ENCODE data around the gene ANKRD23. TPM values are rescaled to one million over a fixed set of nuclear protein-coding genes. Genes with fewer than 3 reads are reported as not detected.

ANKRD23 gene
- total and polyA plus RNA-seq, 2 of the 13 experiments (the other 11 are each of a cell fraction or from before 2014, with no cell fraction given): 1.5 to 1.6 TPM

DNA sequence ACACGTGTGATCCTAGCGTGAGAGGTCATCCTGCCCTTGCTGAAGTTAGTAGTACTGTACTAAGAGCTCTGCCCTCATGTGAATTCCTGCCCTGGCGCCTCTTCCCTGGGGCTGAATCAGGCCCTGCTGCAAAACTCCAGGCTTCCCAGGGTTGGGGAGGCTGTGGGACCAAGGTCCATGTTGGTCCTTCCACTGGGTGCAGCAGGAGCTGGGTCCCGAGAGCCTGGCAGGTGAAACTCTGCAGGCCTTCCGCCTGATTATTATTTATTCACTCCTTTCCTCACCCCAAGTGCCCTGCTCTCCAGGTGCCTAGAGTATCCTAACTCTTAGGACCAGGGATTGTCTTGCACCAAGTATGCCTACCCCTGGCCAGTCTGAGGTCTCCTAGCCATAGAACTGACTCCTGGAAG lies 33.0 kb downstream of the ANKRD23 start (continued):
- TF ChIP-seq ZNF724P (CRISPR knock-in tag; IDR thresholded peaks at IDR 0.05; ENCODE audit: borderline replicate concordance): no peak
- TF ChIP-seq SSRP1 (CRISPR knock-in tag; IDR thresholded peaks at IDR 0.05): no peak
- no peak for TF ChIP-seq NFE2L1 (CRISPR knock-in tag; IDR thresholded peaks at IDR 0.05; ENCODE audit: borderline replicate concordance)
- TF ChIP-seq, protein P1, sequence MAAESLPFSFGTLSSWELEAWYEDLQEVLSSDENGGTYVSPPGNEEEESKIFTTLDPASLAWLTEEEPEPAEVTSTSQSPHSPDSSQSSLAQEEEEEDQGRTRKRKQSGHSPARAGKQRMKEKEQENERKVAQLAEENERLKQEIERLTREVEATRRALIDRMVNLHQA (CRISPR knock-in tag; IDR thresholded peaks at IDR 0.05): no peak
- TF ChIP-seq MTA3 (CRISPR knock-in tag; IDR thresholded peaks at IDR 0.05): no peak
- TF ChIP-seq, protein P2, sequence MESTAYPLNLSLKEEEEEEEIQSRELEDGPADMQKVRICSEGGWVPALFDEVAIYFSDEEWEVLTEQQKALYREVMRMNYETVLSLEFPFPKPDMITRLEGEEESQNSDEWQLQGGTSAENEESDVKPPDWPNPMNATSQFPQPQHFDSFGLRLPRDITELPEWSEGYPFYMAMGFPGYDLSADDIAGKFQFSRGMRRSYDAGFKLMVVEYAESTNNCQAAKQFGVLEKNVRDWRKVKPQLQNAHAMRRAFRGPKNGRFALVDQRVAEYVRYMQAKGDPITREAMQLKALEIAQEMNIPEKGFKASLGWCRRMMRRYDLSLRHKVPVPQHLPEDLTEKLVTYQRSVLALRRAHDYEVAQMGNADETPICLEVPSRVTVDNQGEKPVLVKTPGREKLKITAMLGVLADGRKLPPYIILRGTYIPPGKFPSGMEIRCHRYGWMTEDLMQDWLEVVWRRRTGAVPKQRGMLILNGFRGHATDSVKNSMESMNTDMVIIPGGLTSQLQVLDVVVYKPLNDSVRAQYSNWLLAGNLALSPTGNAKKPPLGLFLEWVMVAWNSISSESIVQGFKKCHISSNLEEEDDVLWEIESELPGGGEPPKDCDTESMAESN (CRISPR knock-in tag; conservative IDR thresholded peaks at IDR 0.05): peak; percentile 84
- TF ChIP-seq ZNF180 (CRISPR knock-in tag; IDR thresholded peaks at IDR 0.05; ENCODE audit: borderline replicate concordance, low read depth): no peak
- TF ChIP-seq, protein P3, sequence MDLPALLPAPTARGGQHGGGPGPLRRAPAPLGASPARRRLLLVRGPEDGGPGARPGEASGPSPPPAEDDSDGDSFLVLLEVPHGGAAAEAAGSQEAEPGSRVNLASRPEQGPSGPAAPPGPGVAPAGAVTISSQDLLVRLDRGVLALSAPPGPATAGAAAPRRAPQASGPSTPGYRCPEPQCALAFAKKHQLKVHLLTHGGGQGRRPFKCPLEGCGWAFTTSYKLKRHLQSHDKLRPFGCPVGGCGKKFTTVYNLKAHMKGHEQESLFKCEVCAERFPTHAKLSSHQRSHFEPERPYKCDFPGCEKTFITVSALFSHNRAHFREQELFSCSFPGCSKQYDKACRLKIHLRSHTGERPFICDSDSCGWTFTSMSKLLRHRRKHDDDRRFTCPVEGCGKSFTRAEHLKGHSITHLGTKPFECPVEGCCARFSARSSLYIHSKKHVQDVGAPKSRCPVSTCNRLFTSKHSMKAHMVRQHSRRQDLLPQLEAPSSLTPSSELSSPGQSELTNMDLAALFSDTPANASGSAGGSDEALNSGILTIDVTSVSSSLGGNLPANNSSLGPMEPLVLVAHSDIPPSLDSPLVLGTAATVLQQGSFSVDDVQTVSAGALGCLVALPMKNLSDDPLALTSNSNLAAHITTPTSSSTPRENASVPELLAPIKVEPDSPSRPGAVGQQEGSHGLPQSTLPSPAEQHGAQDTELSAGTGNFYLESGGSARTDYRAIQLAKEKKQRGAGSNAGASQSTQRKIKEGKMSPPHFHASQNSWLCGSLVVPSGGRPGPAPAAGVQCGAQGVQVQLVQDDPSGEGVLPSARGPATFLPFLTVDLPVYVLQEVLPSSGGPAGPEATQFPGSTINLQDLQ (CRISPR knock-in tag; IDR thresholded peaks at IDR 0.05): no peak
- TF ChIP-seq, protein P4, sequence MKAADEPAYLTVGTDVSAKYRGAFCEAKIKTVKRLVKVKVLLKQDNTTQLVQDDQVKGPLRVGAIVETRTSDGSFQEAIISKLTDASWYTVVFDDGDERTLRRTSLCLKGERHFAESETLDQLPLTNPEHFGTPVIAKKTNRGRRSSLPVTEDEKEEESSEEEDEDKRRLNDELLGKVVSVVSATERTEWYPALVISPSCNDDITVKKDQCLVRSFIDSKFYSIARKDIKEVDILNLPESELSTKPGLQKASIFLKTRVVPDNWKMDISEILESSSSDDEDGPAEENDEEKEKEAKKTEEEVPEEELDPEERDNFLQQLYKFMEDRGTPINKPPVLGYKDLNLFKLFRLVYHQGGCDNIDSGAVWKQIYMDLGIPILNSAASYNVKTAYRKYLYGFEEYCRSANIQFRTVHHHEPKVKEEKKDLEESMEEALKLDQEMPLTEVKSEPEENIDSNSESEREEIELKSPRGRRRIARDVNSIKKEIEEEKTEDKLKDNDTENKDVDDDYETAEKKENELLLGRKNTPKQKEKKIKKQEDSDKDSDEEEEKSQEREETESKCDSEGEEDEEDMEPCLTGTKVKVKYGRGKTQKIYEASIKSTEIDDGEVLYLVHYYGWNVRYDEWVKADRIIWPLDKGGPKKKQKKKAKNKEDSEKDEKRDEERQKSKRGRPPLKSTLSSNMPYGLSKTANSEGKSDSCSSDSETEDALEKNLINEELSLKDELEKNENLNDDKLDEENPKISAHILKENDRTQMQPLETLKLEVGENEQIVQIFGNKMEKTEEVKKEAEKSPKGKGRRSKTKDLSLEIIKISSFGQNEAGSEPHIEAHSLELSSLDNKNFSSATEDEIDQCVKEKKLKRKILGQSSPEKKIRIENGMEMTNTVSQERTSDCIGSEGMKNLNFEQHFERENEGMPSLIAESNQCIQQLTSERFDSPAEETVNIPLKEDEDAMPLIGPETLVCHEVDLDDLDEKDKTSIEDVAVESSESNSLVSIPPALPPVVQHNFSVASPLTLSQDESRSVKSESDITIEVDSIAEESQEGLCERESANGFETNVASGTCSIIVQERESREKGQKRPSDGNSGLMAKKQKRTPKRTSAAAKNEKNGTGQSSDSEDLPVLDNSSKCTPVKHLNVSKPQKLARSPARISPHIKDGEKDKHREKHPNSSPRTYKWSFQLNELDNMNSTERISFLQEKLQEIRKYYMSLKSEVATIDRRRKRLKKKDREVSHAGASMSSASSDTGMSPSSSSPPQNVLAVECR (CRISPR knock-in tag; IDR thresholded peaks at IDR 0.05; ENCODE audit: borderline replicate concordance): peak; percentile 74
- TF ChIP-seq EZH2 (conservative IDR thresholded peaks at IDR 0.05; ENCODE audit: low read depth, low read length): no peak
- TF ChIP-seq ZNF670 (CRISPR knock-in tag; IDR thresholded peaks at IDR 0.05; ENCODE audit: borderline replicate concordance): no peak
- no peak for TF ChIP-seq ETV5 (CRISPR knock-in tag; IDR thresholded peaks at IDR 0.05; ENCODE audit: borderline replicate concordance)
- no peak for TF ChIP-seq SIX1 (CRISPR knock-in tag; IDR thresholded peaks at IDR 0.05; ENCODE audit: borderline replicate concordance)
- TF ChIP-seq GTF3A (CRISPR knock-in tag; conservative IDR thresholded peaks at IDR 0.05): no peak
- TF ChIP-seq, protein P5, sequence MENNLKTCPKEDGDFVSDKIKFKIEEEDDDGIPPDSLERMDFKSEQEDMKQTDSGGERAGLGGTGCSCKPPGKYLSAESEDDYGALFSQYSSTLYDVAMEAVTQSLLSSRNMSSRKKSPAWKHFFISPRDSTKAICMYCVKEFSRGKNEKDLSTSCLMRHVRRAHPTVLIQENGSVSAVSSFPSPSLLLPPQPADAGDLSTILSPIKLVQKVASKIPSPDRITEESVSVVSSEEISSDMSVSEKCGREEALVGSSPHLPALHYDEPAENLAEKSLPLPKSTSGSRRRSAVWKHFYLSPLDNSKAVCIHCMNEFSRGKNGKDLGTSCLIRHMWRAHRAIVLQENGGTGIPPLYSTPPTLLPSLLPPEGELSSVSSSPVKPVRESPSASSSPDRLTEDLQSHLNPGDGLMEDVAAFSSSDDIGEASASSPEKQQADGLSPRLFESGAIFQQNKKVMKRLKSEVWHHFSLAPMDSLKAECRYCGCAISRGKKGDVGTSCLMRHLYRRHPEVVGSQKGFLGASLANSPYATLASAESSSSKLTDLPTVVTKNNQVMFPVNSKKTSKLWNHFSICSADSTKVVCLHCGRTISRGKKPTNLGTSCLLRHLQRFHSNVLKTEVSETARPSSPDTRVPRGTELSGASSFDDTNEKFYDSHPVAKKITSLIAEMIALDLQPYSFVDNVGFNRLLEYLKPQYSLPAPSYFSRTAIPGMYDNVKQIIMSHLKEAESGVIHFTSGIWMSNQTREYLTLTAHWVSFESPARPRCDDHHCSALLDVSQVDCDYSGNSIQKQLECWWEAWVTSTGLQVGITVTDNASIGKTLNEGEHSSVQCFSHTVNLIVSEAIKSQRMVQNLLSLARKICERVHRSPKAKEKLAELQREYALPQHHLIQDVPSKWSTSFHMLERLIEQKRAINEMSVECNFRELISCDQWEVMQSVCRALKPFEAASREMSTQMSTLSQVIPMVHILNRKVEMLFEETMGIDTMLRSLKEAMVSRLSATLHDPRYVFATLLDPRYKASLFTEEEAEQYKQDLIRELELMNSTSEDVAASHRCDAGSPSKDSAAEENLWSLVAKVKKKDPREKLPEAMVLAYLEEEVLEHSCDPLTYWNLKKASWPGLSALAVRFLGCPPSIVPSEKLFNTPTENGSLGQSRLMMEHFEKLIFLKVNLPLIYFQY (CRISPR knock-in tag; IDR thresholded peaks at IDR 0.05; ENCODE audit: borderline replicate concordance): no peak
- TF ChIP-seq ZNF354B (CRISPR knock-in tag; IDR thresholded peaks at IDR 0.05): no peak
- no peak for TF ChIP-seq ZKSCAN8 (CRISPR knock-in tag; IDR thresholded peaks at IDR 0.05; ENCODE audit: borderline replicate concordance)

Measured in HepG2 (cell line).